HEK293T (cell line): ENCODE results near the gene SRPK3.

Experiments
- ARNT ChIP-seq: fragments of 450-650 bp; IDR thresholded peaks from 2 replicates; pipeline ENCODE4 v1.6.1; 2017; ENCODE audit warnings: mild to moderate bottlenecking
- BHLHE40 ChIP-seq: fragments of 450-650 bp; IDR thresholded peaks from 2 replicates; pipeline ENCODE4 v1.6.1; 2016; ENCODE audit warnings: mild to moderate bottlenecking, moderate library complexity, borderline replicate concordance
- ELF4 ChIP-seq: fragments of 450-650 bp; IDR thresholded peaks from 2 replicates; pipeline ENCODE4 v1.6.1; 2017; ENCODE audit warnings: antibody characterized with exemption
- FOXA1 ChIP-seq: fragments of 450-650 bp; IDR thresholded peaks from 2 replicates; pipeline ENCODE4 v1.6.1; 2016; ENCODE audit warnings: mild to moderate bottlenecking
- FOXM1 ChIP-seq: fragments of 450-650 bp; IDR thresholded peaks from 2 replicates; pipeline ENCODE4 v1.6.1; 2017; ENCODE audit warnings: mild to moderate bottlenecking, borderline replicate concordance
- PKNOX1 ChIP-seq: fragments of 450-650 bp; IDR thresholded peaks from 2 replicates; pipeline ENCODE4 v1.6.1; 2016

GRCh38 chrX:153778684-153779101 lies 2.1 kb upstream of the SRPK3 start:
- TF ChIP-seq ELF4 (no peak), PKNOX1 (no peak), FOXM1 (no peak), BHLHE40 (no peak), ARNT (no peak), FOXA1 (no peak)
